HCT116 (cell line): ENCODE measurements around the gene ADARB2. TPM values are rescaled to one million over a fixed set of nuclear protein-coding genes. Genes with fewer than 3 reads are reported as not detected.

ENCODE experiments used
- ATAC-seq: fragments of 200-7000 bp; cut with Tn5 transposase; 2 replicates; pipeline ENCODE4 v1.9.1; 2020; ENCODE audit warnings: mild to moderate bottlenecking, moderate library complexity
- BruUV-seq: library from RNA; stranded (reverse); fragments of 400-500 nt; replicated peaks from 2 replicates; lab custom pipeline; 2021; lab: Mats Ljungman, UMichigan
- CTCF ChIA-PET: fragments of 300-600 bp; sonication (Branson Sonifier 250); formaldehyde crosslinking; loops from one replicate; lab custom pipeline; 2021; ENCODE audit warnings: antibody characterized with exemption; lab: Charles Lee
- POLR2A ChIA-PET: fragments of 300-600, 350-600 bp; sonication (Branson Sonifier 250); formaldehyde crosslinking; loops from one replicate; lab custom pipeline; 2021; ENCODE audit warnings: antibody characterized with exemption; lab: Charles Lee
- RAD21 ChIA-PET, 2 experiments: fragments of 300-600 bp; sonication (Branson Sonifier 250); formaldehyde crosslinking; loops; one replicate each; lab custom pipeline; 2023; ENCODE audit warnings: low total read pairs in 2 of 2; ENCODE audit not compliant: uncharacterized antibody in 2 of 2, unreplicated experiment in 2 of 2, low non-redundant PET in 1 of 2; lab: Charles Lee
- DNase-seq: peaks from one replicate; pipeline ENCODE4 v3.0.0-alpha.2; 2010; ENCODE audit warnings: low read depth, low spot score
- H2AFZ ChIP-seq: fragments of 200-600 bp; shearing (Covaris generic), sonication (generic); 2 replicates; pipeline ENCODE4 v1.6.1; 2017; ENCODE audit warnings: low read depth, mixed run types, mixed read lengths, antibody characterized with exemption, low read length; ENCODE audit not compliant: poor library complexity, severe bottlenecking
- H3K27ac ChIP-seq: 2 replicates; pipeline ENCODE4 v1.5.1; 2012; ENCODE audit warnings: low read depth, low read length
- H3K27me3 ChIP-seq: fragments of 200-600 bp; sonication (generic); 2 replicates; pipeline ENCODE4 v1.6.1; 2016; ENCODE audit warnings: mixed run types, low read length, mixed read lengths; ENCODE audit not compliant: insufficient read depth
- H3K36me3 ChIP-seq, 2 experiments: fragments of 200-500 bp in 1 of 2; fragments of 200-600 bp in 1 of 2; sonication (Bioruptor generic) in 1 of 2; sonication (generic) in 1 of 2; 2 replicates each; pipeline versions ENCODE4 v1.5.1 to v1.6.1; 2014 to 2016; ENCODE audit warnings: low read length in 2 of 2, inconsistent platforms in 1 of 2, mixed read lengths in 1 of 2, mixed run types in 1 of 2; ENCODE audit not compliant: insufficient read depth in 2 of 2, control insufficient read depth in 1 of 2
- H3K4me1 ChIP-seq, 2 experiments: fragments of 200-600 bp in 1 of 2; sonication (generic) in 1 of 2; 2 replicates each; pipeline versions ENCODE4 v1.5.1 to v1.6.1; 2012 to 2017; ENCODE audit warnings: low read length in 2 of 2, inconsistent platforms in 1 of 2, mild to moderate bottlenecking in 1 of 2, mixed read lengths in 1 of 2, mixed run types in 1 of 2, moderate library complexity in 1 of 2; ENCODE audit not compliant: insufficient read depth in 2 of 2, control insufficient read depth in 1 of 2
- H3K4me2 ChIP-seq: fragments of 200-600 bp; sonication (generic); 2 replicates; pipeline ENCODE4 v1.6.1; 2017; ENCODE audit warnings: mixed run types, low read length, mixed read lengths
- H3K4me3 ChIP-seq, 2 experiments: fragments of 200-600 bp in 1 of 2; sonication (generic) in 1 of 2; replicated peaks in 1 of 2; 2 replicates each; pipeline ENCODE4 v1.5.1; 2011 to 2016; ENCODE audit warnings: low read length in 2 of 2, control low read depth in 1 of 2, low read depth in 1 of 2, mild to moderate bottlenecking in 1 of 2, mixed read lengths in 1 of 2, mixed run types in 1 of 2
- H3K79me2 ChIP-seq: fragments of 200-600 bp; sonication (generic); 2 replicates; pipeline ENCODE4 v1.6.1; 2017; ENCODE audit warnings: mild to moderate bottlenecking, mixed run types, low read length, moderate library complexity, mixed read lengths; ENCODE audit not compliant: insufficient read depth
- H3K9ac ChIP-seq: fragments of 200-600 bp; sonication (generic); 2 replicates; pipeline ENCODE4 v1.6.1; 2016; ENCODE audit warnings: low read length, mixed read lengths
- H3K9me2 ChIP-seq: fragments of 200-600 bp; sonication (generic), shearing (Covaris generic); 2 replicates; pipeline ENCODE4 v1.6.1; 2017; ENCODE audit warnings: mixed run types, mild to moderate bottlenecking, moderate library complexity; ENCODE audit not compliant: insufficient read depth
- H3K9me3 ChIP-seq, 2 experiments: fragments of 200-500 bp in 1 of 2; fragments of 200-600 bp in 1 of 2; sonication (Bioruptor generic) in 1 of 2; sonication (generic) in 1 of 2; 2 replicates each; pipeline ENCODE4 v1.6.1; 2014 to 2017; ENCODE audit warnings: low read length in 2 of 2, mixed read lengths in 2 of 2, inconsistent platforms in 1 of 2, low read depth in 1 of 2, mild to moderate bottlenecking in 1 of 2, mixed run types in 1 of 2, moderate library complexity in 1 of 2; ENCODE audit not compliant: control insufficient read depth in 1 of 2, insufficient read depth in 1 of 2
- H4K20me1 ChIP-seq: fragments of 200-600 bp; sonication (generic), shearing (Covaris generic); 2 replicates; pipeline ENCODE4 v1.6.1; 2017; ENCODE audit warnings: mixed run types, mild to moderate bottlenecking, moderate library complexity; ENCODE audit not compliant: insufficient read depth
- CBX3 ChIP-seq: IDR thresholded peaks from 2 replicates; pipeline ENCODE4 v1.6.1; 2012; ENCODE audit warnings: low read depth
- CEBPB ChIP-seq: IDR thresholded peaks from 2 replicates; pipeline ENCODE4 v1.6.1; 2012; ENCODE audit warnings: low read depth
- EZH2 ChIP-seq: fragments of 200-600 bp; sonication (generic); IDR thresholded peaks from 2 replicates; pipeline ENCODE4 v1.6.1; 2017; ENCODE audit warnings: antibody characterized with exemption, mixed run types
- EZH2phosphoT487 ChIP-seq: fragments of 200-600 bp; IDR thresholded peaks from 2 replicates; pipeline ENCODE4 v1.6.1; 2018; ENCODE audit warnings: antibody characterized with exemption, borderline replicate concordance
- FOSL1 ChIP-seq: IDR thresholded peaks from 2 replicates; pipeline ENCODE4 v1.6.1; 2012; ENCODE audit warnings: low read depth
- POLR2A ChIP-seq: IDR thresholded peaks from 2 replicates; pipeline ENCODE4 v1.7.0; 2011; ENCODE audit warnings: borderline replicate concordance; ENCODE audit not compliant: insufficient read depth, insufficient read length; ENCODE audit errors: extremely low read depth
- RAD21 ChIP-seq: IDR thresholded peaks from 2 replicates; pipeline ENCODE4 v1.6.1; 2012; ENCODE audit warnings: low read depth, mild to moderate bottlenecking
- REST ChIP-seq: IDR thresholded peaks from 2 replicates; pipeline ENCODE4 v1.6.1; 2012; ENCODE audit warnings: low read depth
- SIN3A ChIP-seq: IDR thresholded peaks from 2 replicates; pipeline ENCODE4 v1.6.1; 2012; ENCODE audit warnings: low read depth
- SP1 ChIP-seq: IDR thresholded peaks from 2 replicates; pipeline ENCODE4 v1.6.1; 2012; ENCODE audit warnings: low read depth
- SRF ChIP-seq: IDR thresholded peaks from 2 replicates; pipeline ENCODE4 v1.6.1; 2012; ENCODE audit warnings: low read depth
- TCF7L2 ChIP-seq: IDR thresholded peaks from 2 replicates; pipeline ENCODE4 v1.7.0; 2011; ENCODE audit warnings: borderline replicate concordance, inconsistent platforms; ENCODE audit not compliant: insufficient read depth, insufficient read length; ENCODE audit errors: extremely low read depth
- YY1 ChIP-seq: IDR thresholded peaks from 2 replicates; pipeline ENCODE4 v1.6.1; 2011; ENCODE audit warnings: low read length, low read depth, moderate library complexity, mild to moderate bottlenecking; ENCODE audit not compliant: insufficient replicate concordance; ENCODE audit errors: extremely low read depth
- ZBTB33 ChIP-seq: IDR thresholded peaks from 2 replicates; pipeline ENCODE4 v1.6.1; 2011; ENCODE audit warnings: mild to moderate bottlenecking, low read length, moderate library complexity; ENCODE audit not compliant: insufficient replicate concordance; ENCODE audit errors: extremely low read depth
- ZFX ChIP-seq: fragments of 450-650 bp; IDR thresholded peaks from 2 replicates; pipeline ENCODE4 v1.6.1; 2017
- ZNF274 ChIP-seq: fragments of 200-500 bp; sonication (Bioruptor generic); IDR thresholded peaks from 2 replicates; pipeline ENCODE4 v1.6.1; 2014; ENCODE audit warnings: mild to moderate bottlenecking, low read depth, low read length, inconsistent platforms
- intact Hi-C: fragments of 100-400 bp; cut with micrococcal nuclease; formaldehyde crosslinking; loops from 2 replicates; pipeline ENCODE4 v1.10.0; 2022
- total RNA-seq: library from RNA; stranded (reverse); gene quantifications from one replicate; pipeline ENCODE4 v1.2.1, GENCODE V29; 2021; ENCODE audit not compliant: unreplicated experiment
- TF ChIP-seq, protein P1 (sequence below): IDR thresholded peaks from 2 replicates; pipeline ENCODE4 v1.6.1; 2012
- TF ChIP-seq, protein P2 (sequence below), 3 experiments: fragments of 200-600 bp in 1 of 3; sonication (generic) in 1 of 3; IDR thresholded peaks in 2 of 3; conservative IDR thresholded peaks in 1 of 3; 2 replicates each; pipeline ENCODE4 v1.5.1; 2012 to 2017; ENCODE audit warnings: low read depth in 2 of 3, low read length in 2 of 3, antibody characterized with exemption in 1 of 3, borderline replicate concordance in 1 of 3, control low read depth in 1 of 3, mild to moderate bottlenecking in 1 of 3, mixed read lengths in 1 of 3, mixed run types in 1 of 3, moderate library complexity in 1 of 3; ENCODE audit not compliant: insufficient read depth in 1 of 3

The ADARB2 gene
- total RNA-seq, 1 experiment from 2014 or later, result not detected

- no peak for ATAC-seq
- H3K27me3 ChIP-seq, result peaks cover 44% of the 10 kb centered on the region
- intact Hi-C loops, result no loop called here
These were observed 445.9 kb downstream of the ADARB2 start for GRCh38 chr10:1291178-1292090.

More at GRCh38 chr10:1291178-1292090, 445.9 kb downstream of the ADARB2 start:
- Histone ChIP-seq H4K20me1 (no peaks in the 10 kb centered on the region), H2AFZ (no peak overlapping the region), H3K36me3 (no peaks in the 10 kb centered on the region), H3K9me3 (no peaks in the 10 kb centered on the region), H3K27ac (no peak overlapping the region), H3K9me2 (no peaks in the 10 kb centered on the region), H3K9ac (no peak overlapping the region), H3K4me2 (no peak overlapping the region), H3K79me2 (no peaks in the 10 kb centered on the region), H3K4me3 (no peak overlapping the region), H3K4me1 (no peaks in the 10 kb centered on the region)
- no TSS peak for BruUV-seq
- ChIA-PET POLR2A (no interaction called here), CTCF (no interaction called here), RAD21 (no interaction called here)
- no peak for DNase-seq
- TF ChIP-seq SIN3A (no peak), CBX3 (no peak), SP1 (no peak), YY1 (no peak), ZFX (no peak), POLR2A (no peak), RAD21 (no peak), TCF7L2 (no peak), CEBPB (no peak), EZH2phosphoT487 (no peak), ZNF274 (no peak), SRF (no peak), FOSL1 (no peak), REST (no peak), ZBTB33 (no peak), EZH2 (no peak)
- TF ChIP-seq, protein P1, sequence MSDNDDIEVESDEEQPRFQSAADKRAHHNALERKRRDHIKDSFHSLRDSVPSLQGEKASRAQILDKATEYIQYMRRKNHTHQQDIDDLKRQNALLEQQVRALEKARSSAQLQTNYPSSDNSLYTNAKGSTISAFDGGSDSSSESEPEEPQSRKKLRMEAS, result no peak
- TF ChIP-seq, protein P2, sequence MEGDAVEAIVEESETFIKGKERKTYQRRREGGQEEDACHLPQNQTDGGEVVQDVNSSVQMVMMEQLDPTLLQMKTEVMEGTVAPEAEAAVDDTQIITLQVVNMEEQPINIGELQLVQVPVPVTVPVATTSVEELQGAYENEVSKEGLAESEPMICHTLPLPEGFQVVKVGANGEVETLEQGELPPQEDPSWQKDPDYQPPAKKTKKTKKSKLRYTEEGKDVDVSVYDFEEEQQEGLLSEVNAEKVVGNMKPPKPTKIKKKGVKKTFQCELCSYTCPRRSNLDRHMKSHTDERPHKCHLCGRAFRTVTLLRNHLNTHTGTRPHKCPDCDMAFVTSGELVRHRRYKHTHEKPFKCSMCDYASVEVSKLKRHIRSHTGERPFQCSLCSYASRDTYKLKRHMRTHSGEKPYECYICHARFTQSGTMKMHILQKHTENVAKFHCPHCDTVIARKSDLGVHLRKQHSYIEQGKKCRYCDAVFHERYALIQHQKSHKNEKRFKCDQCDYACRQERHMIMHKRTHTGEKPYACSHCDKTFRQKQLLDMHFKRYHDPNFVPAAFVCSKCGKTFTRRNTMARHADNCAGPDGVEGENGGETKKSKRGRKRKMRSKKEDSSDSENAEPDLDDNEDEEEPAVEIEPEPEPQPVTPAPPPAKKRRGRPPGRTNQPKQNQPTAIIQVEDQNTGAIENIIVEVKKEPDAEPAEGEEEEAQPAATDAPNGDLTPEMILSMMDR (IDR thresholded peaks at IDR 0.05 in 2 of 3, conservative IDR thresholded peaks at IDR 0.05 in 1 of 3; ENCODE audit: borderline replicate concordance in 1 of 3, insufficient read depth in 1 of 3, low read depth in 2 of 3, low read length in 2 of 3), result no peak
